ENCODE results near the gene MBD6. TPM values are rescaled to one million over a fixed set of nuclear protein-coding genes. Genes with fewer than 3 reads are reported as not detected.

The MBD6 gene
- total RNA-seq, 1 donor from 2014 or later, result 108 TPM

DNA sequence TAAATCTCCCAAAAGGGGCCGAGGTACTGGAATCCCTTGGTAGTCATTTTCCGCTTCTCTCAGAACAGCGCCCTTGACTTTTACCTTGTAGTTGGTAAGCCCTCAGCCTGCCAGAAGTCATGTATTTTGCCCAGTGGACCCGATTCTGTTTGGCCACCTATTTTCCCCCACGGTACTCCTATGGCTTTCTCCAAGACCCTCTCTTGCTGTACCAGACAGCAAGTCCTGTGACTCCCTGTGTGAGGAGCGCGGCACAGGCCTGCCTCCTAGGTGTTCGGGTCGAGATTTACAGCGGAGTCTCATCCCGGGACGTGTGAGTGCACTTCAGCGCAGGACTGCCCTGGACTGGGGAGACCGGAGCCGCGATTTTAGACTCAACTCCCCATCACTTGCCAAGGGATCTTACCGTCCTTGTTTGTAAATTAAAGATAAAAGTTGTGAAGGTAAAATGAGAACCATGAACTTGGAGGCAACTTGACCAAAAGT, 1.1 kb upstream of the MBD6 start:
- H3K27me3 Mint-ChIP-seq (ENCODE audit: unreplicated experiment), result peaks cover 38% of the 10 kb centered on the region

GRCh38 chr12:57522887-57523705, 472 bp downstream of the MBD6 start:
- peaks cover 7% of the 10 kb centered on the region for H3K36me3 Mint-ChIP-seq (ENCODE audit: unreplicated experiment)
- peaks cover 40% of the 10 kb centered on the region for H3K9me3 Mint-ChIP-seq (ENCODE audit: unreplicated experiment)
- peak overlapping the region; percentile 88 for H3K27ac Mint-ChIP-seq (ENCODE audit: unreplicated experiment)
- no peak for TF ChIP-seq CTCF (IDR thresholded peaks at IDR 0.05; ENCODE audit: partially characterized antibody, unreplicated experiment)
- H3K4me1 Mint-ChIP-seq (ENCODE audit: low read depth, unreplicated experiment), result peaks cover 27% of the 10 kb centered on the region
- H3K4me3 Mint-ChIP-seq (ENCODE audit: unreplicated experiment), result peak overlapping the region; percentile 90
- H3K27me3 Mint-ChIP-seq (ENCODE audit: unreplicated experiment), result peaks cover 38% of the 10 kb centered on the region
- DNase-seq, result peak; percentile 64

More for the DNA sequence above, 1.1 kb upstream of the MBD6 start:
- no peak for TF ChIP-seq CTCF (IDR thresholded peaks at IDR 0.05; ENCODE audit: partially characterized antibody, unreplicated experiment)
- Mint-ChIP-seq H3K27ac (ENCODE audit: unreplicated experiment) (peak overlapping the region; percentile 99), H3K36me3 (ENCODE audit: unreplicated experiment) (peaks cover 7% of the 10 kb centered on the region), H3K9me3 (ENCODE audit: unreplicated experiment) (peaks cover 44% of the 10 kb centered on the region), H3K4me3 (ENCODE audit: unreplicated experiment) (peak overlapping the region; percentile 88), H3K4me1 (ENCODE audit: low read depth, unreplicated experiment) (peaks cover 34% of the 10 kb centered on the region)
- DNase-seq, result peak; percentile 57

DNA sequence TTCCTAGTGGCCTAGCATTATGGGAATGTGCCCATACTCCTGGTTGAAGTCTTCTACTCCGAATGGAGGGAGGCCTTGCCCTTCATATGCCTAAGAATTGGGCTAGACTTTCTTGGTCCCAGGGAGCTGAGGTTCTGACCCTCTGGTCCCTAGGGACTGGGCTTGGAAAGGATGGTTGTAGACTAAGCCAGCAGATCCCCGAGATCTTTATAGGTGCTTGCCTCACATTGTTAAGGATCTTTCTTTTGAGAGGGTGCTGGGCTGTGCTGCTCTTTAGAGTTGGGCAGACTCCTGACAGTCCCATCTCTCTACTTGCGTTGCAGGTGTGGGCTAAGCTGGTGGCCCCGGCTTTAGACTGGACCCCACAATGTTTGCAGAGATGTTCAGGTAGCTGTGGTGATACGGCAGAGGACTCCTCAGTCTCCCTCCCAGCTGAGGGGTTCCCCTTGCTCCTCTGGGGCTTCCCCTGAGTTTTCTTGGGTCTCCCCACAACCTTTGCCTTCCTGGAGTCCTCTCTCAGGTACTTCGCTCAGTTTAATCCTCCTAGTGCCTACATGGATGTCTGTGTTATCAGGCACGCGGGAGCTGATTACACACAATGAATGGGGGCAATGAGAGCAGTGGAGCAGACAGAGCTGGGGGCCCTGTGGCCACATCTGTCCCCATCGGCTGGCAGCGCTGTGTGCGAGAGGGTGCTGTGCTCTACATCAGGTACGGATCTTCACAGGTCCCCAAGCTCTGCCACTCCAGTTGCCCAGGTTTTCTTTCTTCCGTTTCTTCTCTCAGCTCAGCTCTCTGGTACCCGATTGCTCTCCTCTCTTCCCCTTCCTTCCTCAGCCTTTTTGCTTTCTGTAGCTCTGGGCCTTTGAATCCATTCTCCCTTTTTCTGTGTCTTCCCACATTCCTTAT, 1.3 kb downstream of the MBD6 start:
- Mint-ChIP-seq H3K36me3 (ENCODE audit: unreplicated experiment) (peaks cover 4% of the 10 kb centered on the region), H3K9me3 (ENCODE audit: unreplicated experiment) (peaks cover 37% of the 10 kb centered on the region)
- TF ChIP-seq CTCF (IDR thresholded peaks at IDR 0.05; ENCODE audit: partially characterized antibody, unreplicated experiment), result no peak

DNA sequence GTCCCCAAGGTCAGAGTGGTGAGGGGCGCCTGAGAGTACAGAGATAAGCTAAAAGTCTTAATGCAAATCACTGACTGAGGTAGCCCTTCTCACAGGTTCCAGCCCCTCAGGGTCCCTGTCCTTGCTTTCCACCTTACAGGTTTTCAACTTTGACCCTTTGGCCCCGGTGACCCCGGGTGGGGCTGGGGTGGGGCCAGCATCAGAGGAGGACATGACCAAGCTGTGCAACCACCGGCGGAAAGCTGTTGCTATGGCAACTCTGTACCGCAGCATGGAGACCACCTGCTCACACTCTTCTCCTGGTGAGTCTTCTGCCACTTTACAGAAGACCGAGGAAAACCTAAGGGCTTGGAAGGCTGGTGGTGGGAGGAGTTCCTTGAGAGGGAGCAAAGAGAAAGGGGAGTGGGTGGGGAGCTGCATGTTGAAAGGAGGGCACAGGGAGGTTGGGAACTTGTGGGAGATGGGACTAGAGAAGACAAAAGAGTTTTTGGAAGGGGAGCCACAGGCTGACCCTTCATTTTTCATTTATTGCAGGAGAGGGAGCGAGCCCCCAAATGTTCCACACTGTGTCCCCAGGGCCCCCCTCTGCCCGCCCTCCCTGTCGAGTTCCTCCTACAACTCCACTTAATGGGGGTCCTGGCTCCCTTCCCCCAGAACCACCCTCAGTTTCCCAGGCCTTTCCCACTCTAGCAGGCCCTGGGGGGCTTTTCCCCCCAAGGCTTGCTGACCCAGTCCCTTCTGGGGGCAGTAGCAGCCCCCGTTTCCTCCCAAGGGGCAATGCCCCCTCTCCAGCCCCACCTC, 2.4 kb downstream of the MBD6 start:
- peak overlapping the region; percentile 88 for H3K27ac Mint-ChIP-seq (ENCODE audit: unreplicated experiment)
- H3K4me3 Mint-ChIP-seq (ENCODE audit: unreplicated experiment), result peak overlapping the region; percentile 90
- peaks cover 37% of the 10 kb centered on the region for H3K27me3 Mint-ChIP-seq (ENCODE audit: unreplicated experiment)
- no peaks in the 10 kb centered on the region for H3K36me3 Mint-ChIP-seq (ENCODE audit: unreplicated experiment)
- peak; percentile 58 for DNase-seq
- peaks cover 34% of the 10 kb centered on the region for H3K9me3 Mint-ChIP-seq (ENCODE audit: unreplicated experiment)
- TF ChIP-seq CTCF (IDR thresholded peaks at IDR 0.05; ENCODE audit: partially characterized antibody, unreplicated experiment), result no peak
- H3K4me1 Mint-ChIP-seq (ENCODE audit: low read depth, unreplicated experiment), result peaks cover 26% of the 10 kb centered on the region

More for the DNA sequence above, 1.3 kb downstream of the MBD6 start:
- Mint-ChIP-seq H3K4me1 (ENCODE audit: low read depth, unreplicated experiment) (peaks cover 22% of the 10 kb centered on the region), H3K27me3 (ENCODE audit: unreplicated experiment) (peaks cover 36% of the 10 kb centered on the region), H3K27ac (ENCODE audit: unreplicated experiment) (peak overlapping the region; percentile 88), H3K4me3 (ENCODE audit: unreplicated experiment) (peak overlapping the region; percentile 90)
- DNase-seq, result no peak

Data from glutamatergic neuron (in vitro differentiated cells).